ENCODE results near the gene ZP4. TPM values are rescaled to one million over a fixed set of nuclear protein-coding genes. Genes with fewer than 3 reads are reported as not detected.

ZP4 gene
- total and polyA plus RNA-seq, 2 of the 4 experiments (the other 2 are of a cell fraction): not detected

GRCh38 chr1:237863234-237863633, 27.5 kb downstream of the ZP4 start:
- dilution Hi-C loops (cut with HindIII; ENCODE audit: low sequenced_read_pairs, unreplicated experiment): no loop called here
- H3K9me3 ChIP-seq (ENCODE audit: control insufficient read depth, insufficient read depth, low read length): no peaks in the 10 kb centered on the region

More at GRCh38 chr1:237863234-237863633, 27.5 kb downstream of the ZP4 start:
- Histone ChIP-seq H3K56ac (ENCODE audit: extremely low read depth, insufficient read depth, low read length) (no peak overlapping the region), H3K36me3 (ENCODE audit: control insufficient read depth, insufficient read depth, low read length) (no peaks in the 10 kb centered on the region), H4K20me1 (ENCODE audit: insufficient read depth, low read length) (no peaks in the 10 kb centered on the region), H3K27me3 (ENCODE audit: control insufficient read depth, insufficient read depth, low read length) (no peaks in the 10 kb centered on the region), H4K8ac (ENCODE audit: low read depth in 2 of 2, low read length in 2 of 2) (no peak overlapping the region), H3K23ac (ENCODE audit: low read depth, low read length) (no peak overlapping the region), H3K79me1 (ENCODE audit: low read depth in 1 of 2, low read length in 2 of 2) (no peaks in the 10 kb centered on the region), H4K91ac (ENCODE audit: insufficient read depth, low read depth, low read length) (no peak overlapping the region), H2AFZ (replicated peaks; ENCODE audit: low read length, poor library complexity) (no peak overlapping the region), H3K4ac (ENCODE audit: low read depth, low read length) (no peak overlapping the region), H3K18ac (ENCODE audit: low read depth, low read length) (no peak overlapping the region), H3K9me1 (ENCODE audit: insufficient read depth, low read length) (no peaks in the 10 kb centered on the region), H2BK20ac (ENCODE audit: low read depth, low read length) (no peak overlapping the region), H3K4me3 (ENCODE audit: insufficient read depth, low read depth, low read length) (no peak overlapping the region), H3K9ac (ENCODE audit: low read depth, low read length) (no peak overlapping the region), H2BK120ac (ENCODE audit: low read depth, low read length) (no peak overlapping the region), H3K4me1 (ENCODE audit: control insufficient read depth, insufficient read depth, low read length) (no peaks in the 10 kb centered on the region), H4K5ac (ENCODE audit: low read depth, low read length) (no peak overlapping the region), H3K27ac (ENCODE audit: insufficient read depth, low read length) (no peak overlapping the region), H3K4me2 (ENCODE audit: low read depth, low read length) (no peak overlapping the region), H2BK5ac (ENCODE audit: low read depth, low read length, poor library complexity, severe bottlenecking) (no peak overlapping the region), H2BK15ac (ENCODE audit: low read depth, low read length) (no peak overlapping the region), H2AK5ac (ENCODE audit: low read depth, low read length) (no peak overlapping the region), H2AK9ac (replicated peaks; ENCODE audit: low read depth, low read length, poor library complexity) (no peak overlapping the region), H3K14ac (replicated peaks; ENCODE audit: low read depth, low read length) (no peak overlapping the region)
- TF ChIP-seq NFE2L2 (IDR thresholded peaks at IDR 0.05; ENCODE audit: low read depth, low read length) (no peak), MAFK (IDR thresholded peaks at IDR 0.05; ENCODE audit: low read depth, low read length) (no peak), SMC3 (IDR thresholded peaks at IDR 0.05; ENCODE audit: low read depth, low read length) (no peak), FOS (IDR thresholded peaks at IDR 0.05; ENCODE audit: low read depth, low read length) (no peak), RCOR1 (IDR thresholded peaks at IDR 0.05; ENCODE audit: insufficient replicate concordance, low read length) (no peak), CEBPB (IDR thresholded peaks at IDR 0.05; ENCODE audit: low read depth, low read length) (no peak), ELK1 (IDR thresholded peaks at IDR 0.05; ENCODE audit: borderline replicate concordance, low read depth, low read length) (no peak), USF2 (IDR thresholded peaks at IDR 0.05; ENCODE audit: low read depth, low read length) (no peak), RAD21 (IDR thresholded peaks at IDR 0.05; ENCODE audit: low read length) (no peak)
- ChIA-PET POLR2A (ENCODE audit: unreplicated experiment) (no interaction called here), CTCF (interaction anchor here (0.6 to 1.6 kb wide), 8 partner anchors 7 to 1089 kb away, joined by 3 to 9 read pairs (median 5); no protein-coding TSS in a partner anchor)
- in situ Hi-C loops (cut with MboI; ENCODE audit: low sequenced_read_pairs): no loop called here
- intact Hi-C loops (cut with micrococcal nuclease): loop anchor here (10.0 kb wide), 2 partner anchors 392 to 572 kb away; no protein-coding TSS in a partner anchor
- ATAC-seq (ENCODE audit: low read depth): no peak
- BruUV-seq (replicated peaks): no TSS peak
- WGBS, 2 experiments (ENCODE audit: extremely low coverage in 2 of 2, insufficient read length in 1 of 2): no CpG with 5 or more reads among the region's 2 CpGs
- no peak for DNase-seq

Data from IMR-90 (cell line).